D341Med (cell line): ENCODE results near the gene MT1B.
A peak's percentile ranks its signal among the peaks of the same experiment; 100 is the strongest.
"Not testable (repeated sequence)": the region's sequence is repeated elsewhere in the genome, so short reads cannot be mapped to it uniquely, and the experiment has no call there.

Source experiments
- DNase-seq: peaks from one replicate; pipeline ENCODE4 v3.0.0; 2012; ENCODE audit warnings: low spot score

MT1B gene

GRCh38 chr16:56637814-56638750, 13.6 kb upstream of the MT1B start, which contains the start of gene MT1A:
MT1A (plus strand) TSS chr16:56638666; CDS start chr16:56638739, 73 bp downstream.
- no peak for DNase-seq

GRCh38 chr16:56639045-56639444, 12.6 kb upstream of the MT1B start:
- DNase-seq: no peak

- DNase-seq: no peak
Measured at GRCh38 chr16:56640076-56640475, 11.6 kb upstream of the MT1B start.

GRCh38 chr16:56641166-56641565, 10.5 kb upstream of the MT1B start:
- no peak for DNase-seq

GRCh38 chr16:56643080-56643778, 8.5 kb upstream of the MT1B start:
- DNase-seq: no peak

- DNase-seq: no peak
Measured at GRCh38 chr16:56643833-56644232, 7.9 kb upstream of the MT1B start.

- no peak for DNase-seq
Measured at GRCh38 chr16:56645311-56645710, 6.4 kb upstream of the MT1B start.

GRCh38 chr16:56645838-56646237, 5.8 kb upstream of the MT1B start:
- DNase-seq: no peak

- DNase-seq: no peak
Measured at GRCh38 chr16:56647641-56648431, 3.9 kb upstream of the MT1B start.

GRCh38 chr16:56649271-56649670, 2.4 kb upstream of the MT1B start:
- DNase-seq: no peak

GRCh38 chr16:56649820-56650219, 1.9 kb upstream of the MT1B start:
- no peak for DNase-seq

- DNase-seq: no peak
Measured at GRCh38 chr16:56652600-56652999, 914 bp downstream of the MT1B start.

GRCh38 chr16:56653218-56653617, 1.5 kb downstream of the MT1B start:
- no peak for DNase-seq

- peak; percentile 53 for DNase-seq
Measured at GRCh38 chr16:56657555-56658326, 6.1 kb downstream of the MT1B start, which contains the start of gene MT1F. MT1F (plus strand) TSS chr16:56657959; CDS start chr16:56658059, 100 bp downstream.

GRCh38 chr16:56658327-56658875, 6.7 kb downstream of the MT1B start:
- DNase-seq: no peak

- DNase-seq: no peak
Measured at GRCh38 chr16:56662357-56663354, 11.0 kb downstream of the MT1B start.

GRCh38 chr16:56664506-56664905, 12.8 kb downstream of the MT1B start:
- no peak for DNase-seq

GRCh38 chr16:56665286-56666261, 13.9 kb downstream of the MT1B start:
- DNase-seq: not testable (repeated sequence)
